Fibroblast of skin of right quadriceps (primary cell): ENCODE data around the gene HYCC2.
A peak's percentile ranks its signal among the peaks of the same experiment; 100 is the strongest.
"Not testable (repeated sequence)": the region's sequence is repeated elsewhere in the genome, so short reads cannot be mapped to it uniquely, and the experiment has no call there.

Experiments
- DNase-seq: peaks from one replicate; pipeline ENCODE4 v3.0.0-alpha.2; 2013

Gene HYCC2

GRCh38 chr2:201070948-201071478 is 458 bp downstream of the HYCC2 start:
- no peak for DNase-seq

DNA sequence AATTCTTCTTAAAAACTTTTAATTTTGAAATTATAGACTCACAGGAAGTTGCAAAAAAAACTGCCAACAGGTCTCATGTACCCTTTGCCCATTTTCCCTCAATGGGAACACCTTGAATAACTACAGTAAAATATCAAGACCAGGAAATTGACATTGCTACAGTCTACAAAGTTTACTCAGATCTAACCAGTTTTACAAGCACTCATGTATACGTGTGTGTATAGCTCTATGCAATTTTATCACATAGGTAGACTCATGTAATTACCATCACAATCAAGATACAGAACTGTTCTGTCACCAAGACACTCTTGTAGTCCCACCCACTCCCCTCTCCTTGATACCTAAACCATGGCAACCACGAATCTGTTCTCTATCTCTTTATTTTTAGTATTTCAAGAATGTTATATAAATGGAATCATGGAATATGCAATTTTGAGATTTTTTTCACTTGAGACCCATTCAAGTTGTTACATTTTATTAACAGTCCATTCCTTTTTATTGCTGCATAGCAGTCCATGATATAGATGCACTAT is 6.6 kb downstream of the HYCC2 start:
- DNase-seq, result no peak

DNA sequence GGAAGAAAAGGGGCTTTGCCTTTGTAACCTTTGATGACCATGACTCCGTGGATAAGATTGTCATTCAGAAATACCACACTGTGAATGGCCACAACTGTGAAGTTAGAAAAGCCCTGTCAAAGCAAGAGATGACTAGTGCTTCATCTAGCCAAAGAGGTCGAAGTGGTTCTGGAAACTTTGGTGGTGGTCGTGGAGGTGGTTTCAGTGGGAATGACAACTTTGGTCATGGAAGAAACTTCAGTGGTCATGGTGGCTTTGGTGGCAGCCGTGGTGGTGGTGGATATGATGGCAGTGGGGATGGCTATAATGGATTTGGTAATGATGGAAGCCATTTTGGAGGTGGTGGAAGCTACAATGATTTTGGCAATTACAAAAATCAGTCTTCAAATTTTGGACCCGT is 8.0 kb downstream of the HYCC2 start:
- not testable (repeated sequence) for DNase-seq

DNA sequence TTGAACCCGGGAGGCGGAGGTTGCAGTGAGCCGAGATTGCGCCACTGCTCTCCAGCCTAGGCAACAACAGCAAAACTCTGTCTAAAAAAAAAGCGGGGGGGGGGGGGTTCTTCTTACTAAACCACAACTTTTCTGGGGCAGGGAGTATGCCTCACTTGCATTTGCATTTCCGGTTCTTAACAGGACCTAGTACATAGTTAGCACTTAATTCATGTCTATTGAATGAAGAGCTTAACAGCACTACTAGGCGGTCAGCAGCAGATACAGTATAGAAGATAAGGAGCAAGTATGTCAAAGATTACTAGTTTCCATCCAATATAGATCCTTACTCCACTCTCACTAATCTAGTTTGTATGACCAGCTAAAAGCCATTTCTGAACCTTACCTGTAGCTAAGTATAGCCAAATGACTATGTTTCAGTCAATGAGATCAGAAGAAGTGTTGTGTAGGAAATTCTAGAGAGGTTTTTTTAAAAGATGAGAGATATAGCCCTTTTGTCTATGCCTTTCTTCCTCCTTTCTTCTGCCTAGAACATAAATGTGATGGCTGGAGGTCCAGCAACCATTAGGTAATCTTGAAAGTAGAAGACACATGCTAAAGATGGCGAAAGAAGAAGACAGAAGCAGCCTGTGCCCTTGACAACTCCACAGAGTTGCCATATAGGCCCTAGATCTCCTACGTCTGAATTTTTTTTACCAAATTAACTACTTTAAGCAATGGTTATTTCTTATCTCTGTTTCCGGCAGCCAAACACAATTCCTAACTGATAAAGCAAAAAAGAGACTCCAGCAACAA is 11.3 kb downstream of the HYCC2 start:
- no peak for DNase-seq

DNA sequence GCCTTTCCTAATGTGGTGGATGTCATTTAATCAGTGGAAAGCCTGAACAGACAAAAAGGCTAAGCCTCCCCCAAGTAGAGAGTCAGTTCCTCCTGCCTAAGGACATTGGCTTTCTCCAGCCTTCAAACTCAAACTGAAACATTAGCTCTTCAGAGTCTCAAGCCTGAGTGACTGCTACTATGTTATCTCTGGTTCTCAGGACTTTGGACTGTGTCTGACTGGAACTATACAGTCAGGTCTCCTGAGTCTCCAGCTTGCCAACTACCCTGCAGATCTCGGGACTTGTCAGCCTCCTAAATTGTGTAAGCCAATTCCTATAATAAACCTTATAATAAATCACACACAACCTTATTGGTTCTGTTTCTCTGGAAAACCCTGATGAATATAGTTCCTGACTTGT is 12.6 kb downstream of the HYCC2 start:
- DNase-seq, result no peak

DNA sequence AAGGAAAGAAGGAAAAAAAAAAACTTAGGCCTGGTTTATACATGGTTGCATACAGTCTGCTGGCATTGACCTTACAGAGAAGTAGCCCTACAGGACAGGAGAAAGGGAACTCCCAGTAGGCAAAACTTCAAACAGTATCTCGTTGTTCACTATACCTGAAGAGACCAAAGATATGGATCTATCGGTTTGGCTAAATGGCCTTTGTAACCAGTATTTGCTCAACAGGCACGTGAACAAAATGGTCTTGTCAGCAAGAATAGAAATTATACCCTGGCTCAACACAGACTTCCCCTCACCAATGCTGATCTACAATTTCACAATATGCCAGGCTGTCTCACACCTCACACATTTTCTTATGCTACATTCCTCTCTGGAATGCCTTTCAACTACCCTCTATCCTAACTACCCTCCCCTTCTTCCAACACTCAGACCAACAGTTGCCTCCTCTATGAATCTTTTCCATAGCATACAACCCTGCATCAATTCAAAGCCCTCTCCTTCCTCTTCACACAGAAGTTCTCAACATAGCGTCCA is 13.7 kb downstream of the HYCC2 start:
- no peak for DNase-seq

- DNase-seq, result peak; percentile 34
Measured at GRCh38 chr2:201057087-201057521, 14.4 kb downstream of the HYCC2 start.

DNA sequence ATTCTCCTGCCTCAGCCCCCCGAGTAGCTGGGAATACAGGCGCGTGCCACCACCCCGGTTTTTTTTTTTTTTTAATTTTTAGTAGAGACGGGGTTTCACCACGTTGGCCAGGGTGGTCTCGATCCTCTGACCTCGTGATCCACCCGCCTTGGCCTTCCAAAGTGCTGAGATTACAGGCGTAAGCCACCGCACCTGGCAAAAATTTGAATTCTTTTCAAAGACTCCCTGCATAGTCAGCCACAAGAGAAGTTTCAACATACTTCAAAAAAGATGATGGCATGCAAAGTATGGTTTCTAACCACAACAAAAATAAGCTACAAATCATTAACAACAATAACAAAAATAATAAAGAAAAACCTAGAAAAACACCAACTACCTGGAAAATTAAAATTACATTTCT is 22.0 kb downstream of the HYCC2 start:
- no peak for DNase-seq

DNA sequence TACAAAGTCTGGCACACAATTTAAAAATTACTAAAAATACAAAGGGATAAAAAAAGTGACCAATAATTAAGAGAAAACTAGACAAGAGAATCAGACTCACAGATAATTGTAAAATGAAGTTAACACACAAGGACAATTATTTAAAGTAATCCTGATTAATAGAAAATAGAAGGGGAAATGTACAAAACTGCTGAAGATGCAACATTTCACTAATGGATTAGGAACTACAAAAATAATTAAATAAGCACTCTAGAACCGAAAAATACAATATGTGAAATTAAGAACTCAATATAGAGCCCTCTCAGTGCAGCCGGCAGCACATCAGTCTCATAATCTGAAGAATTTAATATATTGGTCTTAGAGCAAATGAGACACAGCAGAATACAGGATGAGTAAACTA is 24.6 kb downstream of the HYCC2 start:
- DNase-seq, result no peak

- DNase-seq, result not testable (repeated sequence)
Measured at GRCh38 chr2:201043050-201043449, 28.4 kb downstream of the HYCC2 start.

GRCh38 chr2:201042451-201042850 is 29.0 kb downstream of the HYCC2 start:
- not testable (repeated sequence) for DNase-seq

DNA sequence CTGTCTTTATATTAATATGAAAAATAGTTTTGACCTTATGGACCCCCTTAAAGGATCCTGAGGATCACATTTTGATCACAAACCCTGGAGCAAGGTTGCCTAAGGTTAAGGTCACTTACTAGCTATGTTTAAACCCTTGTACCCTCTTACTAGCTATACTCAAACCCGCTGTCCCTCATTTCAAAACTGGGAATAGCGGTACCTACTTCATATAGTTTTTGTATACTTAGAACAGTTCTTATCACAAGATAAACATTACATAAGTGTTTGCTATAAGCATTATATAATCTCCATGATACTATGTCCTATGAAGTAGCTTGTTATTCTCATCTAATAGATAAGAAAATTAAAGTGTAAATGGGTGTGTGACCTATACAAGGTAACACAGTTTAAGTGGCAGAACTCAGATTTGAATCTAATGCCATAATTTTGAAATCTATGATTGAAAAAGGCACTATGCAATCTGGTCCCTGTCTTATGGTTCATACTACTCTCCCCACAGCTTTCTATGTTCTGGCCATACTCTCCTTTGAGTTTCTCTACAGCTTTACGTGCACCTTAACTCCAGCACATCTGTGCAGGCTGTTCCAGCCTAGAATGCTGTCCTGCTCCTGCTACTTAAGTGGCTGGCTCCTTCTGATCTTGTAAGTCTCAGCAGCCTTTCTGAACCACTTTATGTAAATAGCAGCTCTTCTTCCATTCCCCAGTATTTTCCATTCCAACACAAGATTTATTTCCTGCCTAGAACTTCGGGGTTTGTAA is 30.4 kb downstream of the HYCC2 start:
- no peak for DNase-seq

DNA sequence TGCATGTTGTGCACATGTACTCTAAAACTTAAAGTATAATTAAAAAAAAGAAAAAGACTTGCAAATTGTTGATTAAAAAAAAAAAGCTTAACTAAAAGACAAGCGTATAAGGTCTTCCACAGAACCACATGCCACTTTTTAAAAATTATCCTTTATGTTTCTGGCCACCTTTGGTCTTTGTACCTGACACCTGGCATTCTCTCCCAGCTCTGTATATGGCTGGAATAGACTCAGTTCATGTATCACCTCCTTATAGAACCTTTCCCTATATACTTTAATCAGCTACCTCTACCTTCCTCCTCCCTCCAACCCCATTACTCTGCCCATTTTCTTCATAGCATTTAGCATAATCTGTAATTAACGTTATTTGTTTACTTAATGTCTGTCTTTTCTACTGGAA is 32.6 kb downstream of the HYCC2 start:
- no peak for DNase-seq

DNA sequence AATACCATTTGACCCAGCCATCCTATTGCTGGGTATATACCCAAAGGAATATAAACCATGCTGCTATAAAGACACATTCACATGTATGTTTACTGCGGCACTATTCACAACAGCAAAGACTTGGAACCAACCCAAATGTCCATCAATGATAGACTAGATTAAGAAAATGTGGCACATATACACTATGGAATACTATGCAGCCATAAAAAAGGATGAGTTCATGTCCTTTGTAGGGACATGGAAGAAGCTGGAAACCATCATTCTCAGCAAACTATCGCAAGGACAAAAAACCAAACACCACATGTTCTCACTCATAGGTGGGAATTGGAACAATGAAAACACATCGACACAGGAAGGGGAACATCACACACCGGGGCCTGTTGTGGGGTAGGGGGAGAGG is 33.1 kb downstream of the HYCC2 start:
- not testable (repeated sequence) for DNase-seq

DNA sequence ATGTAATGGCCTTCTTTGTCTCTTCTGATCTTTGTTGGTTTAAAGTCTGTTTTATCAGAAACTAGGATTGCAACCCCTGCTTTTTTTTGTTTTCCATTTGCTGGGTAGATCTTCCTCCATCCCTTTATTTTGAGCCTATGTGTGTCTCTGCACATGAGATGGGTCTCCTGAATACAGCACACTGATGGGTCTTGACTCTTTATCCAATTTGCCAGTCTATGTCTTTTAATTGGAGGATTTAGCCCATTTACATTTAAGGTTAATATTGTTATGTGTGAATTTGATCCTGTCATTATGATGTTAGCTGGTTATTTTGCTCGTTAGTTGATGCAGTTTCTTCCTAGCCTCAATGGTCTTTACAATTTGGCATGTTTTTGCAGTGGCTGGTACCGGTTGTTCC is 37.1 kb downstream of the HYCC2 start:
- DNase-seq, result not testable (repeated sequence)

- DNase-seq, result no peak
Measured at GRCh38 chr2:201024518-201024917, 47.0 kb downstream of the HYCC2 start.

DNA sequence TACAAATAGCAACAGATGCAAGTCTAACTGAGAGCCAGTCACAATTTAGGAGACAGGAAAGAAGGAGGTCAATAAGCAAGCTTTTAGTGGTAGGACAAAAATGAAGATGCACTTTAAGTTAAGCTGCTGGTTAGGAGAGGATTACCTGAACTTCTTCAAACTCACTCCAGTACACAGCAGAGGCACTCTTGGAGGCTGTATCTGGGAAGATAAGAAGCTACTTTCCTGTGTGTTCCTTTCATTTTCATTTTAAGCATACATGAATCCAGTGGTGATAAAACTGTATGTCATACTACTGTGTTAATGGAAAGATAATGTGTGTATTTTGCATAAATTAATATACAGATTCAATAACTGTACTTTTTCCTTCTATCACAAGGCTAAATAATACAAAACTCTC is 49.6 kb downstream of the HYCC2 start:
- no peak for DNase-seq
